ENCODE results near the gene AGBL4. TPM values are rescaled to one million over a fixed set of nuclear protein-coding genes. Genes with fewer than 3 reads are reported as not detected.

The AGBL4 gene
- total RNA-seq, 4 donors from 2014 or later = not detected

DNA sequence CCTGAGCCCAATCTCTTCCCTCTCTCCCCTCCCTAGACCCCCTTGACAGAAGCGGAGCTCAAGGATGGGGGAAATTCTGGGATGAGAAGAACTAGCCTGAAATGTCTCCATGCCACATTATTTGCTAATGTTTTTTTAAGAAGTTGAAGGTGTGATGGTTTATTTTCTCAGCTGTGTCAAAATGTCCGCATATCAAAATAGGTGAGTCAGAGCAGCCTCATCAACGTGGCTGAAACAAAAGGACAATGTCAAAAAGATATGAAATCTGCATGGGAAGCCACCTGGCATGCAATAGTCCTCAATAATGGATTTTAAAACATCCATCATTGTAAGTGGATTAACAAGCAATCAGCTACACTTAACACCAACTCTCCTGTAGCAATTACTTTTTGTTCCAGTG, 1348.5 kb downstream of the AGBL4 start:
- Histone ChIP-seq H3K36me3 (no peaks in the 10 kb centered on the region), H3K27me3 (peaks cover 0 to 32% (median 0%) of the 10 kb centered on the region in 4 donors), H3K27ac (no peak overlapping the region), H3K9me3 (no peaks in the 10 kb centered on the region), H3K4me1 (peaks cover 0 to 6% (median 0%) of the 10 kb centered on the region in 3 donors), H3K4me3 (no peak overlapping the region)
- intact Hi-C loops (cut with DNase I) = loop anchor here (5.0 kb wide), 1 partner anchor 142 kb away; no protein-coding TSS in a partner anchor
- TF ChIP-seq CTCF (IDR thresholded peaks at IDR 0.05) = no peak
- no peak for TF ChIP-seq POLR2A (IDR thresholded peaks at IDR 0.05)
- WGBS, 2 donors = 43 to 46% methylated on average over 3 of the region's 3 CpGs
- no peak for DNase-seq

DNA sequence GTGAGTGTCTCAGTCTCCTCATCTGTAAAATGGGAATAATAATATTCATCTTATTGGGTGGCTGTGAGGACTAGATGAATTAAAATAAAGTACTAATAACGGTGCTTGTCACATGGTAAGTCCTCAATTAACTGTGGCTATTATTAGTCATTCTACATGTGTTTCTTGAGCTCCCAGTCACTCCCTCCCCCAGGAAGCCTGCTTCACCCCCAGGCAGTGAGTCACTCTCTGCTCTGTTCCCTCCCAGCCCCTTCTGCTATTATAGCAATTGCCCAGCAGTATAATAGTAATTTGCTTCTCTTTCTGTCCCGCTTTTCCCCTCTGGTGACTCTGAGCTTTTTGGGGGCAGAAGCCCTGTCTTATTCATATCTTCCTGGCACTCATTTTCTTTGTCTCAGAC, 1349.1 kb downstream of the AGBL4 start:
- H3K36me3 ChIP-seq = no peaks in the 10 kb centered on the region
- intact Hi-C loops (cut with DNase I) = loop anchor here (5.0 kb wide), 1 partner anchor 143 kb away; no protein-coding TSS in a partner anchor
- no peak overlapping the region for H3K27ac ChIP-seq
- peaks cover 0 to 6% (median 0%) of the 10 kb centered on the region in 3 donors for H3K4me1 ChIP-seq
- H3K4me3 ChIP-seq = no peak overlapping the region
- H3K9me3 ChIP-seq = no peaks in the 10 kb centered on the region
- no peak for TF ChIP-seq POLR2A (IDR thresholded peaks at IDR 0.05)
- TF ChIP-seq CTCF (IDR thresholded peaks at IDR 0.05) = no peak
- no peak for DNase-seq
- peaks cover 0 to 32% (median 0%) of the 10 kb centered on the region in 4 donors for H3K27me3 ChIP-seq
- 33 to 34% methylated on average over 2 of the region's 2 CpGs for WGBS, 2 donors

- no peak for TF ChIP-seq POLR2A (IDR thresholded peaks at IDR 0.05)
- no peak for TF ChIP-seq CTCF (IDR thresholded peaks at IDR 0.05)
- Histone ChIP-seq H3K9me3 (no peaks in the 10 kb centered on the region), H3K27me3 (peaks cover 0 to 30% (median 0%) of the 10 kb centered on the region in 4 donors), H3K4me1 (peaks cover 0 to 6% (median 0%) of the 10 kb centered on the region in 3 donors), H3K36me3 (no peaks in the 10 kb centered on the region), H3K4me3 (no peak overlapping the region), H3K27ac (no peak overlapping the region)
- DNase-seq = no peak
- WGBS, 2 donors = 74 to 75% methylated on average over 11 to 12 of the region's 12 CpGs
- intact Hi-C loops (cut with DNase I) = no loop called here
Observed at GRCh38 chr1:48673332-48674105, 1350.2 kb downstream of the AGBL4 start.

DNA sequence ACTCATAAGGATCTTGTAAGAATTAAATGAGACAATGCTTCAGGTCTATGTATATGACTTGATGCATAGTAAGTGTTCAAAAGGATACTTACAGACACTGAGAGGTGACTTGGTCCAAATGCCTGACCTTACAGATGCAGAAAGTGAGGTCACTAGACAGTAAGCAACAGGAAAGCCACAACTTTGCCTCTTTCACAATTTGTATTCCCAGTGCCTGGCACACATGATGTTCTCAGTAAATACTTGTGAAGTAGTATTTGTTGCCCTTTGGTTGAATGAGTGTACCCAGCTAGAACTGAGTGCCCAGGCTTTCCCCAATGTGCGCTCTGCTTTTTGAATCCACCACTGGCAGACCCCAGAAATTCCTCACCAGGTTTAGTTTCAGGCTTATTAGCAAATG, 1352.2 kb downstream of the AGBL4 start:
- Histone ChIP-seq H3K4me3 (no peak overlapping the region), H3K36me3 (no peaks in the 10 kb centered on the region), H3K27me3 (peaks cover 0 to 21% (median 0%) of the 10 kb centered on the region in 4 donors), H3K9me3 (no peaks in the 10 kb centered on the region), H3K4me1 (no peaks in the 10 kb centered on the region), H3K27ac (no peak overlapping the region)
- intact Hi-C loops (cut with DNase I) = no loop called here
- WGBS, 2 donors = 0% methylated on average over 1 of the region's 1 CpG; no CpG with 5 or more reads in 1 of the 2 donors
- no peak for DNase-seq
- TF ChIP-seq POLR2A (IDR thresholded peaks at IDR 0.05) (no peak), CTCF (IDR thresholded peaks at IDR 0.05) (no peak)

GRCh38 chr1:48670234-48671020, 1353.3 kb downstream of the AGBL4 start:
- Histone ChIP-seq H3K9me3 (no peaks in the 10 kb centered on the region), H3K4me1 (no peaks in the 10 kb centered on the region), H3K27me3 (peaks cover 0 to 12% (median 0%) of the 10 kb centered on the region in 4 donors), H3K4me3 (no peak overlapping the region), H3K36me3 (no peaks in the 10 kb centered on the region), H3K27ac (no peak overlapping the region)
- TF ChIP-seq CTCF (IDR thresholded peaks at IDR 0.05) = no peak
- no peak for TF ChIP-seq POLR2A (IDR thresholded peaks at IDR 0.05)
- DNase-seq = no peak
- WGBS, 2 donors = 20 to 93% methylated on average over 1 to 3 of the region's 5 CpGs
- intact Hi-C loops (cut with DNase I) = no loop called here
